Inflammatory macrophage treated with lipopolysaccharide for 4 hours (primary cell): Measurements from ENCODE around the gene PRSS48.
"Not testable (repeated sequence)": the region's sequence is repeated elsewhere in the genome, so short reads cannot be mapped to it uniquely, and the experiment has no call there.

Source experiments
- DNase-seq: peaks from one replicate; pipeline ENCODE4 v3.0.0-alpha.2; 2020

The PRSS48 gene

GRCh38 chr4:151319490-151319889 lies 42.5 kb downstream of the PRSS48 start:
- no peak for DNase-seq

GRCh38 chr4:151321586-151321985 lies 44.6 kb downstream of the PRSS48 start:
- DNase-seq: no peak

- DNase-seq: not testable (repeated sequence)
Observed at GRCh38 chr4:151322161-151322560, 45.2 kb downstream of the PRSS48 start.

- DNase-seq: no peak
Observed at GRCh38 chr4:151322570-151322969, 45.6 kb downstream of the PRSS48 start.

- DNase-seq: no peak
Observed at GRCh38 chr4:151323667-151324066, 46.7 kb downstream of the PRSS48 start.

GRCh38 chr4:151324124-151324751 lies 47.3 kb downstream of the PRSS48 start:
- no peak for DNase-seq

- peak; percentile 3 for DNase-seq
Observed at GRCh38 chr4:151324752-151325110, 47.8 kb downstream of the PRSS48 start.

- no peak for DNase-seq
Observed at GRCh38 chr4:151325111-151325948, 48.4 kb downstream of the PRSS48 start, which contains the start of gene SH3D19. TSS of gene SH3D19 (minus strand) at chr4:151325605. CDS start at chr4:151325352, 253 bp downstream.

- no peak for DNase-seq
Observed at GRCh38 chr4:151325949-151326246, 48.9 kb downstream of the PRSS48 start.

- no peak for DNase-seq
Observed at GRCh38 chr4:151329217-151330007, 52.5 kb downstream of the PRSS48 start.

GRCh38 chr4:151331276-151332042 lies 54.5 kb downstream of the PRSS48 start:
- no peak for DNase-seq

- DNase-seq: no peak
Observed at GRCh38 chr4:151339467-151339866, 62.5 kb downstream of the PRSS48 start.

- DNase-seq: no peak
Observed at GRCh38 chr4:151340751-151341385, 63.9 kb downstream of the PRSS48 start.
